T1000 (cell line): ENCODE results near the gene SPSB1.

ENCODE experiments used
- DNase-seq: peaks from one replicate; lab custom pipeline; 2025; ENCODE audit warnings: mixed read lengths; lab: John Stamatoyannopoulos, UW

Gene SPSB1

DNA sequence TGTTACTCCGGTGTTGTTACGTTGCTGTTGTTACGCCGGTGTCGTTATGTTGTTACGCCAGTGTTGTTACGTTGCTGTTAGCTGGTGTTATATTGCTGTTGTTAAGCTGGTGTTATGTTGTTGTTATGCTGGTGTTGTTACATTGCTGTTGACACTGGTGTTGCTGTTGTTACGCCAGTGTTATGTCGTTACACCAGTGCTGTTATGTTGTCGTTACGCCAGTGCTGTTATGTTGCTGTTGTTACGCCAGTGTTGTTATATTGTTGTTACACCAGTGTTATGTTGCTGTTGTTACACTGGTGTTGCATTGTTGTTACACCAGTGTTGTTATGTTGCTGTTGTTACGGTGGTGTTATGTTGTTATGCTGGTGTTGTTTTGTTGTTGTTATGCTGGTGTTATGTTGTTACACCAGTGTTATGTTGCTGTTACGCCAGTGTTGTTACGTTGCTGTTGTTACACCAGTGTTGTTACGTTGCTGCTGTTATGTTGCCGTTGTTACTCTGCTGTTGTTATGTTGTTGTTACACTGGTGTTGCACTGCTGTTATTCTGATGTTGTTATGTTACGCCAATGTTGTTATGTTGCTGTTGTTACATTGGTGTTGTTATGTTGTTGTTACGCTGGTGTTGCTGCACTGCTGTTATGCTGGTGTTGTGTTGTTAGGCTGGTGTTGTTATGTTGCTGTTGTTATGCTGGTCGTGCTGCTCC lies 32.5 kb upstream of the SPSB1 start:
- no peak for DNase-seq

DNA sequence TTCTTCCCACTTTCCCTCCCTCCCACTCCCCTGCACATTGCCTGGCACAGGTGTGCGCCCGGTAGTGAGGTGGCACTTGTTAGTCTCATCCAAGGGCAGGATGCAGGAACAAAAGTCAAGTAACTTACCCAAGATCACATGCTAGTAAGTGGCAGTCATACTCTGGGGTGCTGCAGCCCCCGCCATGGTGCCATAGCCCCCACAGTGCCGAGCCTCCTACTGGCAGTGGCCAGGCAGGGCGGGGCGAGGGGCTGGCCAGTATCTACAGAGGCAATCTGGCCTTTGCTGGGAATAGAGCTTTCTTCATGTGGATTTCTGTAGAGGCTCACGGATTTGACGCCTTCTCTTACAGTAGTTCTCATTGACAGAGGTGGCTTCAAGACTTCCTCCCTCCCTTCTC lies 31.2 kb upstream of the SPSB1 start:
- no peak for DNase-seq

DNA sequence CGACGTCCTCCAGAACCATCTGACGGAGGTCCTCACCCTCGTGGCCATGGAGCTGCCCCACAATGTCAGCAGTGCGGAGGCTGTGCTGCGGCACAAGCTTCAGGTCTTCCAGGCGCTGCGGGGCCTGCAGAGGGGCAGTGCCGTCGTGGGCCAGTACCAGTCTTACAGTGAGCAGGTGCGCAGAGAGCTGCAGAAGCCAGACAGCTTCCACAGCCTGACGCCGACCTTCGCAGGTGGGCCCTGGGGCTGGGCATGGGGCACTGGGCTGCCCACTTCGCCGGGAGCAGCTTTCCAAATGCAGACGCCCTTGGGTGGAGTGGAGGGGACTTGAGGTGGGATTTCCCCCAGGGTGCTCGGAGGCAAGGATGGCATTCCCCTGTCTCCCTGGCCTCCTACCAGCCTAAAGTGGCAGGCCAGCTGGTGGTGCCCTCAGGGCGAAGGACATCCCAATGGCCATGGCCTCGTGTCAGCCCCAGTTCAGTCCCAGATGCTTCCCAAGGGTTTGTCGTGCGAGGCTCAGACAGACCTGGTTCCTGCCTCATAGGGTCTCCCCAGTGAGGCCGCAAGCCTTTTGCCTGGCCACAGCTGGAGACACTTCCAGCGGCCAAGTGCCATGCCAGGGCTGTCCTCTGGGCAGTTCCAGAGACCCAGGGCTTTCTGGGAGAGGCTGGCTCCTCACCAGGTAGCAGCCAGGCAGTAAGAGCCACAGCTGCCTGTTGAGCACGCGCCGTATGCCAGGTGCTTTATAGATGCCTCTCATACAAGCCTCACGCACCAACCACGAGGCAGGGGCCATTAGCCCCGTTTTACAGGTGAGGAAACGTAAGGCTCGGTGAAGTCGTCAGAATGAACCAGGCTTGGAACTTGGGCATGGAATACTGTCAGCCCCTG lies 30.4 kb upstream of the SPSB1 start:
- DNase-seq = no peak

DNA sequence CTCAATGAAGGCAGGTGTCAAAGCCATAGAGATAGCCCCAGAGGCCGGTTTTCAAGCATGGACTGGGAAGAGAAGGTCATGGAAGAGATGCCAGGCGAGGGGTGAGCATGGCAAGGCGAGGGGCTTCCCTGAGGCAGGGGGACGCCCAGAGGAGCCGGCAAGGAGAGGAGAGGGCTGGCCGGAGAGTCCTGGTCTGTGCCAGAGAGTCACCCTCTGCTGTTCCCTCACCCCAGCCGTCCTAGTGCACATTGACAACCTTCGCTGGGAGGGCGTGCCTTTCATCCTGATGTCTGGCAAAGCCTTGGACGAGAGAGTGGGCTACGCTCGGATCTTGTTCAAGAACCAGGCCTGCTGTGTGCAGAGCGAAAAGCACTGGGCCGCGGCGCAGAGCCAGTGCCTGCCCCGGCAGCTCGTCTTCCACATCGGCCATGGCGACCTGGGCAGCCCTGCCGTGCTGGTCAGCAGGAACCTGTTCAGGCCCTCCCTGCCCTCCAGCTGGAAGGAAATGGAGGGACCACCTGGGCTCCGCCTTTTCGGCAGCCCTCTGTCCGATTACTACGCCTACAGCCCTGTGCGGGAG lies 29.3 kb upstream of the SPSB1 start:
- no peak for DNase-seq

DNA sequence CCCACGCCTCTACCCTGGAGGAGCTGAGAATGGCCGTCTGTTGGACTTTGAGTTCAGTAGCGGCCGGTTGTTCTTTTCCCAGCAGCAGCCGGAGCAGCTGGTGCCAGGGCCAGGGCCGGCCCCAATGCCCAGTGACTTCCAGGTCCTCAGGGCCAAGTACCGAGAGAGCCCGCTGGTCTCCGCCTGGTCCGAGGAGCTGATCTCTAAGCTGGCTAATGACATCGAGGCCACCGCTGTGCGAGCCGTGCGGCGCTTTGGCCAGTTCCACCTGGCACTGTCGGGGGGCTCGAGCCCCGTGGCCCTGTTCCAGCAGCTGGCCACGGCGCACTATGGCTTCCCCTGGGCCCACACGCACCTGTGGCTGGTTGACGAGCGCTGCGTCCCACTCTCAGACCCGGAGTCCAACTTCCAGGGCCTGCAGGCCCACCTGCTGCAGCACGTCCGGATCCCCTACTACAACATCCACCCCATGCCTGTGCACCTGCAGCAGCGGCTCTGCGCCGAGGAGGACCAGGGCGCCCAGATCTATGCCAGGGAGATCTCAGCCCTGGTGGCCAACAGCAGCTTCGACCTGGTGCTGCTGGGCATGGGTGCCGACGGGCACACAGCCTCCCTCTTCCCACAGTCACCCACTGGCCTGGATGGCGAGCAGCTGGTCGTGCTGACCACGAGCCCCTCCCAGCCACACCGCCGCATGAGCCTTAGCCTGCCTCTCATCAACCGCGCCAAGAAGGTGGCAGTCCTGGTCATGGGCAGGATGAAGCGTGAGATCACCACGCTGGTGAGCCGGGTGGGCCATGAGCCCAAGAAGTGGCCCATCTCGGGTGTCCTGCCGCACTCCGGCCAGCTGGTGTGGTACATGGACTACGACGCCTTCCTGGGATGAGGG lies 28.5 kb upstream of the SPSB1 start:
- no peak for DNase-seq

DNA sequence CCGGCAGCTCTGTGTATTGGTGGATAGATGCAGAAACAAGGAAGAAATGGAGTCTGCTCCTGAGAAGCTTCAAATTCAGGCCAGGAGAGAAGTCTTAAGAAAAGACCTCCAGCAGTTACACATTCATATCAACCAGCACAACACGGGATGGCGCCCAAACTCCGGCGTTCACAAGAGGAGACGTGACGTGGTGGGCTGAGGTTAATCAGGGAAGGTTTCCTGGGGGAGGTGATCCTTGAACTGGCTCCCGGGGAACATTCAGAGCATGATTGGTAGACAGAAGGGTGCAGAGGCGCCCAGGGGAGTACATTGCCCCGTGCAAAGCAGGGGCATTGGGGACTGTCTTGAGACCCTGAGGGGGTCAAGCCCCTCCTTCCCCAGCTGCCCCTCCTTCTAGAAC lies 27.7 kb upstream of the SPSB1 start:
- no peak for DNase-seq

DNA sequence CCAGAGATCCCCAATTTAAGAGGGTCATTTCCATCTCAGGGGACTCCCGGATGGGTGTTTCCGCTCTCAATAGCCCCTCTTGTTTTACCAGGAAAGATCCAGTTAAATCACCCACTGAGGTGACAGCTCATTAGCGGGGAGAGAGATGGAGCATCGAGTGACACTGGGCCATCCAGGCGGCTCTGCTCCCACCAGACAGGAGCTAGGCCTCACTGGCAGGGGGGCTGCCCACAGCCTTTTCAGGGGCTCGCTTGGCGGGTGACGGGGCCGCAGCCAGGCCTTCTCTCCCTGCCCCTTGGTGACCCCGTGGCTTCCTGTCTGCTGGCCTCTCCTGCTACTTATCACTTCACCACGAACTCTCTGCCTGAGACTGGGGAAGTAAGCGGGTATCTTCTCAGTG lies 26.7 kb upstream of the SPSB1 start:
- no peak for DNase-seq

DNA sequence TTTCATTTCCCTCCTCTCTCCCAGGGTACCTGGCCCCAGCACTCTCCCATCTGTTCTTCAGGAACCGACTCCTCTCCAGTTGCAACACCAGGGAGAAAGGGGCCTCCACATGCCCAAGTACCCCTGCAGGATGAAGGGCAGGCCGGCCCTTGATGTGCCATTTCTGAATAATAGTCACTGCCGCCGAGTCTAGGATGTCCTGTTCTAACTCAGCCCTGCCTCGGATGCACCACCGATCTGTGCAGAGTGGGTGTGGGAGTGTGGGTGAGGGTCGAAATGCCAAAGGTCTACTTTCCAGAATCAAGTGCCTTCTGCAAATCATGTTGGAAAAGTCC lies 25.4 kb upstream of the SPSB1 start:
- no peak for DNase-seq

DNA sequence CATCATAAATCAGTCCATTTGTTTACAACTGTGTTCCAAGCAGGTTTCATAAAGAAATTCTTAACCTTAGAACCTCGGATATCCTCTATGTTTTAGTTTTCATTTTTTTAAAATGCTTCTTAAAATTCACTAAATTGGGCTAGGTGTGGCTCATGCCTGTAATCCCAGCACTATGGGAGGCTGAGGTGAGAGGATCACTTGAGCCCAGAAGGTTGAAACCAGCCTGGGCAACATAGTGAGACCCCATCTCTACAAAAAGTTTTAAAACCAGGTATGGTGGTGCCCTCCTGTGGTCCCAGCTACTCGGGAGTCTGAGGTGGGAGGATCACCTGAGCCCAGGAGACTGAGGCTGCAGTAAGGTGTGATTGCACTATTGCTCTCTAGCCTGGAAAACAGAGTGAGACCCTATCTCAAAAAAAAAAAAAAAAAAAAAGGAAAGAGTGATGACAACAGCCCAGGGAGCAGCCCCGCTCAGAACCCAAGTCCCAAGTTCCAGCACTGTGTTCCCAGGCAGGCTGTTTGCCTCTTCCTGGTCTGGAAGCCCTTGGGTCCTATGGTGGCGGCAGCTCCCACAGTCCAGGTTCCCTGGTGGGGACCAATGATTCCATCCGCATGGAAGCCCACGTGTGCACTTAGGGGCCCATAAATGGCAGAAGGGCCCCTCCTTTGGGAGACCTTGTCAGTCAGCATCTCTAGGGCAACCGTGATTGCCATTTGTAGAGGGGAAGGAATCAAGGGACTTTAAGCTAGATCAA lies 24.7 kb upstream of the SPSB1 start:
- DNase-seq = no peak

DNA sequence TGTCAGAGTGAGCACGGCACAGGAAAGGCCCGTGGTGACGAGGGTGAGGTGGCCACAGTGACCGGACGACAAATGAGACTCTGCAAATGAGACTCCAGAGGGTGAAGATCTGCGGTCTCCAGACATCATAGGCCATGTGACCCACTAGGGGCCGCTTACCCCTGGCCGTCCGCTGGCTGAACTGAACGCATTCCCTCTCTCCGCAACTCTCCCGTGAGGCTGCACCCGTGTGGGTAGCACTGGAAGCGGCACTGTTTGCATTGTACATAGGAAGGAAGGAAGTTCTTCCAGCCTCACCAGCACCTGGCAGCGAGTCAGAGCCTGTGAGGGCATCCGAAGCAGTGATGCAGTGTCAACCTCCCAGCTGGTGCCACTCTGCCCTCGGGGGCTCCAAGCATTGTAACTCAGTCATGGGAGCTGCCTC lies 23.6 kb upstream of the SPSB1 start:
- DNase-seq = peak; percentile 13

DNA sequence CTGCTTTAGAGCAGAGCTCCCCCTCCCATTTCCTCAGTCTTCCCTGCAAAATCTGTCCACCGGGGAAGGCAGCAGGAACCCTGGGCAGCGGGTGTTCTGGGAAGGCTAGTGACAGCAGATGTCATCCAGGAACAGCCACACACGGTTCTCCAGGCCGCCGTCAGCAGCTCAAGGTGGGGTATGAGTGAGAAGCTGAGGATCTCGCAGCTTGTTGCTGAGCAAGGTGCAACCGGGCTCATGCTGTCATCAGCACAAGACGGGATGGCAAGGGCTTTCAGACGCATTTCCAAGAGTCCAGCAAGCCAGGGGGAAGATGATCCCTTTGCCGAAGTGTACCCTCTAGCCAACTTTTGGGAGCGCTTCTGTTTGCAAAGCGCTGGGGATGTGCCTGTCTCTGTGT lies 23.0 kb upstream of the SPSB1 start:
- no peak for DNase-seq

DNA sequence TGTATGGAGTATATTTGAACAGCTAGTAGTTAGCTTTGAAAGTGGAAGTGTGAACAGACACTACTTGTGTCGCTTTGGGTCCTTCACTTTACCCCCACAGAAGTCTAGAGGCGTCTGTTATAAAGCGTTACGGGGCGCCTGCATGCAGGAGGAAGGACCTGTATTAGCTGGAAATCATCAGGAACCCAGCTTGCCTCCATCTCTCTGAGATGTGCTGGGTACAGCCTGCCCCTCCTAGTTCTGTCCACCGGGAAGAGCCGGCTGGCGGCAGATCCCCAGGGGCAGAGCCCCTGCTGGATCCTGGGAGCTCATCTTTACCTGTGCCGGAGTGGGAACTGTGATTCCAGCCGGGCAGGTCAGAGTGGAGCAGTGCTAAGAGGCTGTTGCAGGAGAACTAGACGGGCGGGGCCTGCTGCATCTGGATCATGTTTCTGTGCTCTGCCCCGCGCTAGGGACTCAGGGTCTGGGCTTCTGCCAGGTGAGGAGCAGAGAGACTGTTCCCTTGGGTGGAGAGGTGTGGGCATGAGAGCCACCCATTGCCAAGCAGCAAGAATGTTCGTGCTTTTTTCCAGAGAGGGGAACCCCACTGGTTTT lies 22.3 kb upstream of the SPSB1 start:
- DNase-seq = no peak

DNA sequence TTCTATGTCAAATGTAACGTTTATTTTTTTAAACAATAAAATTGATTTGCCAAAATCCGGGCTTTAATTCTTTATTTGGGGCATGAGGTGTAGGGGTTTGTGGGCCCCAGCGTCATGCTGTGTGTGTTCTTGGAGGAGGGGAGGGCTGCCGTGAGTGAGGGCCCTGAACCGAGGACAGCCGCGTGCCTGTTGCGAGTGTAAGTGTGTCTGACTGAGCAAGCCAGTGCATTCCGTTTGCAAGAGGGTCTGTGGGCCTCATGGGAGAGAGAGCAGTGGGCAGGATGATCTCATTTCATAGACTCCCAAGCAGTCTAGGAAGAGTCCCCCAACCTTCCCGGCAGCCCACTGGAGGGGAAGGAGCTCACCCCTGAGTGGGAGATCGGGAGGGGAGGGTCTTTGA lies 21.4 kb upstream of the SPSB1 start:
- DNase-seq = no peak

DNA sequence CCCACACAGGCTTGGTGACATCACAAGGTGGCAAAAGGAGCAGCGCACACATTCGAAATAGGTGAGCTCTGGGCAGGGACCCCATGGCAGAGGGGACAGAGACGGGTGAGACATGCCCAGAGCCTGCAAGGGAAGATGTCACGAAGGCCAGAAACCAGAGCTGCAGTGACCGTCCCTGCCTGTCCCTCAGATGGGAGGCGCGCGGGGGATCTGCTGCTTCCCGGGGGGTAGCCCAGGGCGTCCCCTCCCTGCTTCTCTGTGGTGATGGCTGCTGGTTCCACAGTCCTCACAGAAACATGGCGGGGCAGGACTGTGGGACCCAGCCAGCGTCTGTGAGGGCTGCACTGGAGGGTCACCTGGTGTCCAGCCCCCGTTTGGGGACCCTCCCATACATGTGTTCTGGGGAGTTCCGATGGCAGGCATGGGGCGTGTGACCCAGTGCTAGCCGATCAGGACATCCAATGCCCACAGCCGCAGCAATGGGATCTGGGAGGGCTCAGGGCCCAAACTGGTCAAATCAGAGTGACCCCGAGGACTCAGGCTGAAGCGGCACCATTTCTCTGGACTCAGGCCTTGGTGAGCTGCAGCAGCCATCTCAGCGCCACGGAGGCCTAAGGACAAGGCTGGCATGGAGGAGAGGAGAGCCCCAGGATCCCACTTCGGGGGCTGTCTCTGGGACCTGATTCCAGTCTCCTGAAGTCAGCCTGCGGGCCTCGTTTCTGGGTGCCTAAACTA lies 20.7 kb upstream of the SPSB1 start:
- DNase-seq = no peak

DNA sequence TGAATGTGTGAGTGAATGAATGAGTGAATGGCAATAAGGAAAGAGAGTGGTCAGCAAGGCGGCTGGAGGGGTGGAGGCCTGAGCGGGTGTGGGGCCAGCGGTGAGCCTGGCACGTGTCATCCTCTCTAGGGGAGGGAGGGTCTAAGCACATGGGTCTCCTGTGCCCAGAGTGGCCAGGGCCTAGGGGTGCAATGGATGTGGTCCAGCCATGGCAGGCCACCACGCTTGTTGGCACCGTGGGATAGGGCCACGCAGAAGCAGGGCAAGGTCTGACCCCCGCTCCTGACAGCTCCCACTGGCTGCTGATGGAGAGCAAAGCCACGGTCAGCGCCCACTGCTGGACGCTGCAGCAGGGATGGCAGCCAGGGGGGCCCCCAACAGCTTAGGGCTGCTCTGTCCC lies 19.5 kb upstream of the SPSB1 start:
- DNase-seq = no peak

DNA sequence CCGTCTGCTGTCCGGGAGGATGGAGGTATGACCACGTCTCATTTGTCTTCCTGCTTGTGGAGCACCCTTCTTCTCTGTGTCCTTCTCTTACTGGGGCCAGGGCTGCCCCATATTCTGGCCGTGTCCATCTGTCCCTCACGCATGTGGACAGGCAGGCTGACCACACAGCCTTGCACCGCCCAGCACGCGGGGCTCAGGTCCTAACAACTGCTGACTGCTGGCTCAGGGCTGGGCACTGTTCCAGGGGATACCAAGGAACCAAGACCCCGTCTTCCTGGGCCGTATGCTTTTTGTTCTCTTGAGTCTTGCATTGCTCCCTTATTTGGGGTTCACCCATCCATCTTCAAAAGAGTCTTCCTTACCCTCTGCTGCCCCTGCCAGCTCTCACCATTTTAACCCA lies 17.5 kb upstream of the SPSB1 start:
- DNase-seq = no peak

DNA sequence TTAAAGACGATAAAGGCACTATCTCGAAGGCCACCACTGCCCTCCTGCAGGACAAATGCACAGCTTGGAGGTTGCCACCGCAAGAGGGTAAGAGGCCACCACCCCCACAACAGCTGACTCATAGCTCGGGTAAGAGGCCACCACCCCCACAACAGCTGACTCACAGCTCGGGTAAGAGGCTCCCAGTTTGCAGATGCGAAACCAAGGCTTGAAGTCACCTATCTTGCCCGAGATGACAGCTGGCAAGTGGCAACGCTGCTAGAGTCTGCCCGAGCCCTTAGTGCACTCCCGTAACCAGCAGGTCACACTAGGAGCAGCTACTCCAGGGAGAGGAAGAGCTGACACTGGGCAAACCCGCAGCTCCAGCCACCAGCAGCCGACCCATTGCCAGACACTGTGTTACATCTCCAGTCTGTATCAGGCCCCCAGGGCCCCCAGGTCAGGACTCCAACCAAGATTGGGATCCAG lies 17.1 kb upstream of the SPSB1 start:
- DNase-seq = peak; percentile 47

DNA sequence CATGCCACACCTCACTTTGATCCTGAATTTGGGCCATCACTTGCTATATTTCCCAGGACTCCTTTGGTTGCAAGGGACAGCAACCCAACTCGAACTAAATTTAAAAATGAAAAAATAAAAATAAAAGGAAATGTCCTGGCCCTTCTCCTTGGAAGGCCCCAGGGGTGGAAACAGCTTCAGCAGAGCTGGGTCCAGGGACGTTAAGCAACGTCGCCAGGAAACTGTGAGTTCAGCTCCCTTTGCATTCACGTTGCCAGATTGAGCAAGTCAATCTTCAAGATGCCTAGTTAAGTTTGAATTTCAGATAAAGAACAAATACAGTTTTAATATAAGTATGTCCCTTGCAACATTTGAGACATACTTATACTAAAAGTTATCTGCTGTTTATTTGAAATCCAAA lies 14.6 kb upstream of the SPSB1 start:
- DNase-seq = no peak

DNA sequence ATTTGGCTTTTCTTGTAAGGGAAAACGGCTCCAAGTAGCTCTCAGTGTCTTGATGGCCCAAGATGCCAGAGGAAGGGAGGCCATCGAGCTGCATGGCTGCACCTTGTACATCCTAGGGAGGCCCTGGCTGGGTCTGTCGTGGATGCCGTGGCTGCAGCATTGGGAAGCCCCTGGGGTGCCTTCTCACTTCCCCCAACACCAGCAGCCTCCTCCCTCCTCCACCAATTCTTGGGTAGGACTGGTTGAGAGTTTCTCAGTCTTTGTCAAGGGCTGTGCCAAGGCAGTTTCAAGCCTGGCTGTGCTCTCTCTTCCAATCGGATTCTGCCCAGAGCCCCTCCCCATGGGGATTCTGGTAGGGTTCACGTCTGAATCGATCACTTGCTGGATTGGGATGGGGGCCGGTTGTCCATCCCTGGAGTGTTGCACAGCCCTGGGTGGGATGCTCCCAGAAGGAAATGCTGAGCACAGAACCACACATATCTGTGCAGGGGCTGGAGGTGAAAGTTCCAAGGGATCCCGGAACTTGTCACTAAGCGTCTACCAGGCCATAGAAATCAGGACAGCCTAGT lies 14.0 kb upstream of the SPSB1 start:
- DNase-seq = no peak
